ENCODE data around the gene ETV3.

- TF ChIP-seq CTCF (IDR thresholded peaks at IDR 0.05 in 2 of 3, conservative IDR thresholded peaks at IDR 0.05 in 1 of 3; ENCODE audit: borderline replicate concordance in 1 of 3, insufficient read depth in 1 of 3, low read depth in 2 of 3, low read length in 2 of 3), result peak; percentile 3 to 43 (median 22); a peak in 2 of 6 replicates
- no peak for TF ChIP-seq ELF1 (IDR thresholded peaks at IDR 0.05; ENCODE audit: borderline replicate concordance, low read depth)
- TF ChIP-seq RAD21 (IDR thresholded peaks at IDR 0.05; ENCODE audit: low read depth), result no peak
- TF ChIP-seq POLR2AphosphoS5 (IDR thresholded peaks at IDR 0.05; ENCODE audit: low read depth, low read length), result no peak
- TF ChIP-seq EZH2phosphoT487 (IDR thresholded peaks at IDR 0.05; ENCODE audit: borderline replicate concordance), result no peak
- TF ChIP-seq REST (IDR thresholded peaks at IDR 0.05; ENCODE audit: low read depth), result no peak
- TF ChIP-seq MAX (IDR thresholded peaks at IDR 0.05), result no peak
- TF ChIP-seq POLR2A (IDR thresholded peaks at IDR 0.05; ENCODE audit: borderline replicate concordance, extremely low read depth, insufficient read depth, insufficient read length), result no peak
- no peak for TF ChIP-seq YY1 (IDR thresholded peaks at IDR 0.05; ENCODE audit: extremely low read depth, insufficient replicate concordance, low read depth, low read length)
- TF ChIP-seq EZH2 (IDR thresholded peaks at IDR 0.05), result no peak
- no peak for TF ChIP-seq ATF3 (IDR thresholded peaks at IDR 0.05)
- TF ChIP-seq ZNF274 (IDR thresholded peaks at IDR 0.05; ENCODE audit: low read depth, low read length), result no peak
Observed at GRCh38 chr1:157136133-157136532, 2.1 kb downstream of the ETV3 start.
